Measurements from ENCODE around the gene GALNT12. TPM values are rescaled to one million over a fixed set of nuclear protein-coding genes. Genes with fewer than 3 reads are reported as not detected.

The GALNT12 gene
- total and polyA plus RNA-seq, 2 donors (not counting 1 experiment from before 2014, with no cell fraction given), result 3.2 to 4.5 TPM

- Mint-ChIP-seq H3K4me3 (no peak overlapping the region), H3K9me3 (ENCODE audit: insufficient read depth) (no peaks in the 10 kb centered on the region), H3K27me3 (peaks cover 47% of the 10 kb centered on the region), H3K4me1 (no peaks in the 10 kb centered on the region), H3K27ac (no peak overlapping the region)
- Histone ChIP-seq H3K9ac (ENCODE audit: low read length) (no peak overlapping the region), H3K27me3 (replicated peaks in 1 of 4; ENCODE audit: control extremely low read depth in 1 of 4, control insufficient read depth in 3 of 4, insufficient read depth in 4 of 4, low read length in 3 of 4) (peaks cover 0 to 8% (median 4%) of the 10 kb centered on the region in 4 experiments), H3K27ac (ENCODE audit: low read length in 2 of 2) (no peak overlapping the region), H2AFZ (ENCODE audit: insufficient read depth, low read depth, low read length, poor library complexity, severe bottlenecking) (no peak overlapping the region), H4K20me1 (ENCODE audit: control insufficient read depth, insufficient read depth, low read length, poor library complexity, severe bottlenecking) (no peaks in the 10 kb centered on the region), H3K4me2 (replicated peaks; ENCODE audit: low read depth, low read length, poor library complexity, severe bottlenecking) (no peak overlapping the region), H3K79me2 (ENCODE audit: control insufficient read depth, insufficient read depth, low read length) (no peaks in the 10 kb centered on the region), H3K4me3 (ENCODE audit: control extremely low read depth in 1 of 5, extremely low read depth in 1 of 5, insufficient read depth in 1 of 5, low read depth in 2 of 5, low read length in 4 of 5) (no peak overlapping the region), H3K4me1 (ENCODE audit: control insufficient read depth in 2 of 2, insufficient read depth in 2 of 2, low read length in 2 of 2) (no peaks in the 10 kb centered on the region), H3K36me3 (replicated peaks in 1 of 2; ENCODE audit: control extremely low read depth in 1 of 2, control insufficient read depth in 1 of 2, extremely low read depth in 1 of 2, insufficient read depth in 2 of 2, low read length in 1 of 2) (no peaks in the 10 kb centered on the region), H3K9me3 (ENCODE audit: control extremely low read depth in 1 of 3, control insufficient read depth in 2 of 3, insufficient read depth in 1 of 3, low read length in 2 of 3) (no peaks in the 10 kb centered on the region)
- no CpG with 5 or more reads among the region's 1 CpG for WGBS (ENCODE audit: insufficient coverage)
- ATAC-seq (ENCODE audit: low read depth) (no peak), DNase-seq (no peak)
- intact Hi-C loops (cut with micrococcal nuclease), result no loop called here
- CTCF ChIA-PET, result interaction anchor here (1.3 kb wide), 1 partner anchor 32 kb away, joined by 3 read pairs; no protein-coding TSS in a partner anchor
- POLR2A ChIA-PET, result no interaction called here
- TF ChIP-seq CTCF (IDR thresholded peaks at IDR 0.05) (no peak), EZH2 (IDR thresholded peaks at IDR 0.05; ENCODE audit: borderline replicate concordance, insufficient read depth, low read depth, low read length, poor library complexity, severe bottlenecking) (no peak)
Measured at GRCh38 chr9:98883276-98883675, 75.8 kb downstream of the GALNT12 start.

GRCh38 chr9:98884849-98885248 lies 77.4 kb downstream of the GALNT12 start:
- CTCF ChIA-PET, result no interaction called here
- Histone ChIP-seq H2AFZ (ENCODE audit: insufficient read depth, low read depth, low read length, poor library complexity, severe bottlenecking) (no peak overlapping the region), H3K9me3 (ENCODE audit: control extremely low read depth in 1 of 3, control insufficient read depth in 2 of 3, insufficient read depth in 1 of 3, low read length in 2 of 3) (no peaks in the 10 kb centered on the region), H3K27me3 (replicated peaks in 1 of 4; ENCODE audit: control extremely low read depth in 1 of 4, control insufficient read depth in 3 of 4, insufficient read depth in 4 of 4, low read length in 3 of 4) (peaks cover 0 to 8% (median 4%) of the 10 kb centered on the region in 4 experiments), H4K20me1 (ENCODE audit: control insufficient read depth, insufficient read depth, low read length, poor library complexity, severe bottlenecking) (no peaks in the 10 kb centered on the region), H3K79me2 (ENCODE audit: control insufficient read depth, insufficient read depth, low read length) (no peaks in the 10 kb centered on the region), H3K4me1 (ENCODE audit: control insufficient read depth in 2 of 2, insufficient read depth in 2 of 2, low read length in 2 of 2) (no peaks in the 10 kb centered on the region), H3K9ac (ENCODE audit: low read length) (no peak overlapping the region), H3K4me2 (replicated peaks; ENCODE audit: low read depth, low read length, poor library complexity, severe bottlenecking) (no peak overlapping the region), H3K4me3 (ENCODE audit: control extremely low read depth in 1 of 5, extremely low read depth in 1 of 5, insufficient read depth in 1 of 5, low read depth in 2 of 5, low read length in 4 of 5) (no peak overlapping the region), H3K27ac (ENCODE audit: low read length in 2 of 2) (no peak overlapping the region), H3K36me3 (replicated peaks in 1 of 2; ENCODE audit: control extremely low read depth in 1 of 2, control insufficient read depth in 1 of 2, extremely low read depth in 1 of 2, insufficient read depth in 2 of 2, low read length in 1 of 2) (no peaks in the 10 kb centered on the region)
- H3K4me3 Mint-ChIP-seq, result no peak overlapping the region
- no peaks in the 10 kb centered on the region for H3K4me1 Mint-ChIP-seq
- no peaks in the 10 kb centered on the region for H3K9me3 Mint-ChIP-seq (ENCODE audit: insufficient read depth)
- H3K27me3 Mint-ChIP-seq, result peaks cover 42% of the 10 kb centered on the region
- TF ChIP-seq CTCF (IDR thresholded peaks at IDR 0.05) (no peak), EZH2 (IDR thresholded peaks at IDR 0.05; ENCODE audit: borderline replicate concordance, insufficient read depth, low read depth, low read length, poor library complexity, severe bottlenecking) (no peak)
- DNase-seq, result no peak
- 96% methylated on average over 4 of the region's 4 CpGs for WGBS (ENCODE audit: insufficient coverage)
- POLR2A ChIA-PET, result no interaction called here
- no peak for ATAC-seq (ENCODE audit: low read depth)
- intact Hi-C loops (cut with micrococcal nuclease), result no loop called here
- no peak overlapping the region for H3K27ac Mint-ChIP-seq
